IMR-90 (cell line): ENCODE results near the gene UBAC1. TPM values are rescaled to one million over a fixed set of nuclear protein-coding genes. Genes with fewer than 3 reads are reported as not detected.

Source experiments
- ATAC-seq: fragments of 200-7000 bp; cut with Tn5 transposase; 2 replicates; pipeline ENCODE4 v1.9.1; 2020; ENCODE audit warnings: low read depth, mild to moderate bottlenecking, moderate library complexity
- BruUV-seq: library from RNA; stranded (reverse); fragments of 400-500 nt; replicated peaks from 2 replicates; lab custom pipeline; 2021; lab: Mats Ljungman, UMichigan
- CTCF ChIA-PET: fragments of 300-600 bp; formaldehyde crosslinking; extraction: SDS; loops from one replicate; lab custom pipeline; 2021; ENCODE audit warnings: antibody characterized with exemption; lab: Yijun Ruan, JAX
- POLR2A ChIA-PET: fragments of 300-600 bp; sonication (Branson Sonifier 250); formaldehyde crosslinking; loops from one replicate; lab custom pipeline; 2022; ENCODE audit warnings: antibody characterized with exemption; ENCODE audit not compliant: unreplicated experiment; lab: Charles Lee
- DNase-seq: peaks from one replicate; pipeline ENCODE4 v3.0.0; 2013
- H2AFZ ChIP-seq: replicated peaks from 2 replicates; pipeline ENCODE3; 2013; ENCODE audit warnings: low read length, mild to moderate bottlenecking; ENCODE audit not compliant: poor library complexity
- H2AK5ac ChIP-seq: 2 replicates; pipeline ENCODE4 v1.6.1; 2013; ENCODE audit warnings: low read depth, low read length, inconsistent platforms
- H2AK9ac ChIP-seq: replicated peaks from 2 replicates; pipeline ENCODE3; 2013; ENCODE audit warnings: mild to moderate bottlenecking, low read depth, low read length, moderate library complexity; ENCODE audit not compliant: poor library complexity
- H2BK120ac ChIP-seq: 2 replicates; pipeline ENCODE4 v1.6.1; 2013; ENCODE audit warnings: low read depth, low read length, inconsistent platforms
- H2BK15ac ChIP-seq: 3 replicates; pipeline ENCODE4 v1.6.1; 2013; ENCODE audit warnings: low read depth, low read length, inconsistent platforms
- H2BK20ac ChIP-seq: 2 replicates; pipeline ENCODE4 v1.6.1; 2013; ENCODE audit warnings: low read depth, mild to moderate bottlenecking, inconsistent platforms, low read length, moderate library complexity
- H2BK5ac ChIP-seq: 2 replicates; pipeline ENCODE4 v1.6.1; 2013; ENCODE audit warnings: mild to moderate bottlenecking, low read depth, low read length, inconsistent platforms; ENCODE audit not compliant: poor library complexity, severe bottlenecking
- H3K14ac ChIP-seq: replicated peaks from 2 replicates; pipeline ENCODE4 v1.6.1; 2013; ENCODE audit warnings: low read depth, low read length, inconsistent platforms
- H3K18ac ChIP-seq: 2 replicates; pipeline ENCODE4 v1.6.1; 2013; ENCODE audit warnings: low read depth, low read length, control low read depth
- H3K23ac ChIP-seq: 2 replicates; pipeline ENCODE4 v1.6.1; 2013; ENCODE audit warnings: low read depth, low read length, inconsistent platforms
- H3K27ac ChIP-seq: 2 replicates; pipeline ENCODE4 v1.5.1; 2013; ENCODE audit warnings: mild to moderate bottlenecking, control low read depth, low read length; ENCODE audit not compliant: insufficient read depth
- H3K27me3 ChIP-seq: 2 replicates; pipeline ENCODE4 v1.6.1; 2013; ENCODE audit warnings: low read length; ENCODE audit not compliant: control insufficient read depth, insufficient read depth
- H3K36me3 ChIP-seq: 2 replicates; pipeline ENCODE4 v1.6.1; 2013; ENCODE audit warnings: low read length, mixed read lengths; ENCODE audit not compliant: control insufficient read depth, insufficient read depth
- H3K4ac ChIP-seq: 2 replicates; pipeline ENCODE4 v1.6.1; 2013; ENCODE audit warnings: low read depth, low read length, inconsistent platforms
- H3K4me1 ChIP-seq: 2 replicates; pipeline ENCODE4 v1.6.1; 2013; ENCODE audit warnings: low read length, mixed read lengths; ENCODE audit not compliant: control insufficient read depth, insufficient read depth
- H3K4me2 ChIP-seq: 2 replicates; pipeline ENCODE4 v1.6.1; 2013; ENCODE audit warnings: low read depth, mild to moderate bottlenecking, control low read depth, low read length, moderate library complexity
- H3K4me3 ChIP-seq: 2 replicates; pipeline ENCODE4 v1.5.1; 2013; ENCODE audit warnings: low read depth, mild to moderate bottlenecking, control low read depth, low read length, moderate library complexity; ENCODE audit not compliant: insufficient read depth
- H3K56ac ChIP-seq: 2 replicates; pipeline ENCODE4 v1.6.1; 2013; ENCODE audit warnings: low read length, inconsistent platforms; ENCODE audit not compliant: insufficient read depth; ENCODE audit errors: extremely low read depth
- H3K79me1 ChIP-seq, 2 experiments: 2 replicates each; pipeline ENCODE4 v1.6.1; 2013; ENCODE audit warnings: low read length in 2 of 2, inconsistent platforms in 1 of 2, low read depth in 1 of 2
- H3K9ac ChIP-seq: 2 replicates; pipeline ENCODE4 v1.6.1; 2013; ENCODE audit warnings: low read depth, low read length, control low read depth
- H3K9me1 ChIP-seq: 2 replicates; pipeline ENCODE4 v1.6.1; 2013; ENCODE audit warnings: low read length, inconsistent platforms; ENCODE audit not compliant: insufficient read depth
- H3K9me3 ChIP-seq: 2 replicates; pipeline ENCODE4 v1.6.1; 2013; ENCODE audit warnings: low read length; ENCODE audit not compliant: control insufficient read depth, insufficient read depth
- H4K20me1 ChIP-seq: 2 replicates; pipeline ENCODE4 v1.6.1; 2013; ENCODE audit warnings: low read length, inconsistent platforms; ENCODE audit not compliant: insufficient read depth
- H4K5ac ChIP-seq: 2 replicates; pipeline ENCODE4 v1.6.1; 2013; ENCODE audit warnings: mild to moderate bottlenecking, low read depth, low read length, control low read depth
- H4K8ac ChIP-seq, 2 experiments: 2 replicates each; pipeline ENCODE4 v1.6.1; 2013; ENCODE audit warnings: low read depth in 2 of 2, low read length in 2 of 2, control low read depth in 1 of 2, inconsistent platforms in 1 of 2
- H4K91ac ChIP-seq: 2 replicates; pipeline ENCODE4 v1.6.1; 2013; ENCODE audit warnings: low read depth, low read length, inconsistent platforms; ENCODE audit not compliant: insufficient read depth
- CHD1 ChIP-seq: IDR thresholded peaks from 2 replicates; pipeline ENCODE4 v1.6.1; 2012; ENCODE audit warnings: low read depth, low read length, improper control_type of control experiment
- MAFK ChIP-seq: IDR thresholded peaks from 2 replicates; pipeline ENCODE4 v1.6.1; 2012; ENCODE audit warnings: low read depth, low read length, improper control_type of control experiment
- NFE2L2 ChIP-seq: fragments of 150-350 bp; IDR thresholded peaks from 2 replicates; pipeline ENCODE4 v1.6.1; 2016; ENCODE audit warnings: low read depth, mild to moderate bottlenecking, low read length
- POLR2A ChIP-seq: IDR thresholded peaks from 2 replicates; pipeline ENCODE4 v1.6.1; 2012; ENCODE audit warnings: mild to moderate bottlenecking, low read depth, low read length
- RAD21 ChIP-seq: IDR thresholded peaks from 2 replicates; pipeline ENCODE4 v1.6.1; 2012; ENCODE audit warnings: low read length, improper control_type of control experiment
- RCOR1 ChIP-seq: IDR thresholded peaks from 2 replicates; pipeline ENCODE4 v1.6.1; 2012; ENCODE audit warnings: mild to moderate bottlenecking, low read length, improper control_type of control experiment; ENCODE audit not compliant: insufficient replicate concordance
- SMC3 ChIP-seq: fragments of 150-350 bp; IDR thresholded peaks from 2 replicates; pipeline ENCODE4 v1.6.1; 2016; ENCODE audit warnings: low read depth, mild to moderate bottlenecking, antibody characterized with exemption, low read length, moderate library complexity
- WGBS, 2 experiments: methylation state at CpG; one replicate each; pipeline versions ENCODE4 v1.1.5 to v1.1.7; 2013; ENCODE audit warnings: missing lambda C conversion rate in 2 of 2; ENCODE audit not compliant: insufficient read length in 1 of 2; ENCODE audit errors: extremely low coverage in 2 of 2; 5-methylcytosine and 5-hydroxymethylcytosine counted together
- dilution Hi-C: fragments of 300-500 bp; cut with HindIII; formaldehyde crosslinking; loops from one replicate; pipeline ENCODE4 v1.14.3; 2018; ENCODE audit warnings: low sequenced_read_pairs; ENCODE audit not compliant: unreplicated experiment
- in situ Hi-C: fragments of 300-500 bp; cut with MboI; formaldehyde crosslinking; loops from 3 replicates; pipeline ENCODE4 v1.14.3; 2019; ENCODE audit warnings: low sequenced_read_pairs, inconsistent platforms, mixed read lengths
- intact Hi-C: fragments of 100-400 bp; cut with micrococcal nuclease; formaldehyde crosslinking; loops from 2 replicates; pipeline ENCODE4 v1.10.0; 2022
- polyA plus RNA-seq, 3 experiments: library from polyadenylated mRNA; depleted of rRNA; stranded (reverse); fragments of >200 nt; gene quantifications; 2 replicates each; pipeline ENCODE4 v1.2.3, GENCODE V29; 2012; ENCODE audit warnings: low replicate concordance in 1 of 3
- total RNA-seq: library from RNA; depleted of rRNA; stranded (reverse); fragments of >200 nt; gene quantifications from 2 replicates; pipeline ENCODE4 v1.2.3, GENCODE V29; 2012
- TF ChIP-seq, protein P1 (sequence below): fragments of 150-350 bp; IDR thresholded peaks from 2 replicates; pipeline ENCODE4 v1.6.1; 2017; ENCODE audit warnings: mild to moderate bottlenecking, antibody characterized with exemption, low read length, low read depth
- TF ChIP-seq, protein P2 (sequence below): conservative IDR thresholded peaks from 2 replicates; pipeline ENCODE4 v1.5.1; 2012; ENCODE audit warnings: mild to moderate bottlenecking, low read depth, low read length, improper control_type of control experiment
- TF ChIP-seq, protein P3 (sequence below): fragments of 150-350 bp; IDR thresholded peaks from 2 replicates; pipeline ENCODE4 v1.6.1; 2016; ENCODE audit warnings: low read depth, mild to moderate bottlenecking, low read length, moderate library complexity, borderline replicate concordance

UBAC1 gene
- total and polyA plus RNA-seq, 2 of the 4 experiments (the other 2 are of a cell fraction): 25.3 to 33.9 TPM

DNA sequence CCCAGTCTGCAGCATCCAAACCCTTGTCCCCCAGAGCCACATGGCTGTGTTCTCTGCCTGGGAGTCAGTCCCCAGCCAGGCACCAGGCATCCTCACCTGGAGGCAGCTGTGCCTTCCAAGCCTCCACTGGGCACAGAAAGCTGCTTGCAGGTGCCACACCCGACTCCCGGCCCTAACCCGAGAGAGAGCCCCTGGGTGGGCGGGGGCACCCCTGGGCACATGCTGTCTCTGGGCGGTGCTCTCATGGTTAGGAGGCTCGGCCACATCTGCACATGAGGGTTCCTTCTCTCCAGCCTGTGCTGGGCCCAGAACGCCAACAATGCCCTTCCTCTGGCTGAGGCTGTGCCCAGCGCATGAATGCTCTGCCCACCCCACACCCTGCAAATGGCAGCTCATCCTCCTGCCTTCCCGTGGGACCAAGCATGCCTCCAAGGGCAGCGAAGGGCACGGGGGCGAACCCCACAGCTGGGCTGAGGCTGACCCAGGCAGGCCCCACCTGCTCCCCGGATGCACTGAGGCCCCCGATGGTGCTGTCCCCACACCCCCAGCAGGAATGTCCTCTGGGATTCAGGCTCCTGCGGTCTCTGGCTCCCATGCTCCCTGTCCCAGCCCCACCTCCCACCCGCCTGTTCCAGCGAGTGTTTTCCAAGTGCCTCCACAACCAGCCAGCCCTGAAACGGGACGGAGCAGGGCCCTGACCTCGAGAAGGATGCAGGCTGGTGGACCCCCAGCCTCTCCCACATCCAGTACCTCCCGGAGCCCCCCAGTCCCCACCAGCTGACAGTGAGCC, 31.3 kb downstream of the UBAC1 start (continued):
- TF ChIP-seq, protein P1, sequence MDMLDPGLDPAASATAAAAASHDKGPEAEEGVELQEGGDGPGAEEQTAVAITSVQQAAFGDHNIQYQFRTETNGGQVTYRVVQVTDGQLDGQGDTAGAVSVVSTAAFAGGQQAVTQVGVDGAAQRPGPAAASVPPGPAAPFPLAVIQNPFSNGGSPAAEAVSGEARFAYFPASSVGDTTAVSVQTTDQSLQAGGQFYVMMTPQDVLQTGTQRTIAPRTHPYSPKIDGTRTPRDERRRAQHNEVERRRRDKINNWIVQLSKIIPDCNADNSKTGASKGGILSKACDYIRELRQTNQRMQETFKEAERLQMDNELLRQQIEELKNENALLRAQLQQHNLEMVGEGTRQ: no peak

DNA sequence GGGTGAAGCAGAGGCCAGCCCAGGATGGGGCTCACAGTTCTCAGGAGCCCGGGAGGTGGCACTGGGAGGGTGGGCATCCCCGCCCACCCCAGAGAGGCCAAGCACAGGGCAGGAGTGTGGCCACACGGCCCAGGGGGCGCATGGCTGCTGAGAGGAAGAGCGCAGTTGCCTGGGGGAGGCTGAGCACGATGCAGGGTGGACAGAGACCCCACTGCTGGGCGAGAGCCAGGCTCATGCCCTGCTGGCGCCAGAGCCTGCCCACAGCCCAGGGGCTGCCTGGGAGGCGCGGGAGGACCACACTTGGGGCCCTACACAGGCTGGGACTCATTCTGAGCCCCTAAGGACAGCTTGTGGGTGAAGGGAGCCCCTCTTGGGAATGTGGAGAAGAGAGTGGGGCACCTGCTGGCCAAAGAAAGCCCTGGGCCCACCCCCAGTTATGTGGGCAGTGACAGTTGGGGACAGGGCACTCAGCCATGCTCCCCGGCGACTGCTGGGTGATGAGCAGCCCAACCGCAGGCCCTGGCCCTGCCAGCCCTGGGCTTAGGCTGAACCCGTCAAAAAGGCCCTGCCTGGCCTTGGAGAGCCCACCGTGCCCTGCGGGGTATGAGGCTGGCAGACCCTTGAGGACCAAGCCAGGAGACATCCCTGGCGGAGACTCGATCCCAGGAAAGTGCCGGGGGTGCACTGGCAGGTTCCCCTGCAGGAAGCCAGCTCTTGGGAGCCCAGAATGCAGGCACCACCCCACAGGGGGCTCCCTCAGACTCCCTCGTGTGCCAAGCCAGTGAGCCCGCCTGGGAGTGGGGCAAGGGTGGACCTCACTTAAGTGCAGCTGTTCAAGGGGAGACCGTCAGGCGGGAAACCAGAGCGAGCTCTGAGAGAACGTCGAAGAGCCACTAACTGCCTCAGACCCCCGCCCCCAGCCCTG, 32.2 kb downstream of the UBAC1 start:
- DNase-seq (no peak), ATAC-seq (no peak)
- no TSS peak for BruUV-seq
- Histone ChIP-seq H3K27me3 (no peaks in the 10 kb centered on the region), H2BK20ac (no peak overlapping the region), H3K4me1 (no peaks in the 10 kb centered on the region), H3K36me3 (peaks cover 27% of the 10 kb centered on the region), H4K5ac (no peak overlapping the region), H3K14ac (no peak overlapping the region), H2BK120ac (no peak overlapping the region), H3K4ac (no peak overlapping the region), H3K4me2 (no peak overlapping the region), H2AK5ac (no peak overlapping the region), H3K9me3 (no peaks in the 10 kb centered on the region), H4K8ac (no peak overlapping the region), H2BK5ac (no peak overlapping the region), H3K4me3 (no peak overlapping the region), H2AFZ (no peak overlapping the region), H4K20me1 (peaks cover 8% of the 10 kb centered on the region), H3K27ac (no peak overlapping the region), H4K91ac (no peak overlapping the region), H3K9me1 (peaks cover 8% of the 10 kb centered on the region; the same call in 1 of the 2 replicates), H3K56ac (no peak overlapping the region), H2BK15ac (no peak overlapping the region), H3K9ac (no peak overlapping the region), H3K79me1 (peaks cover 0 to 8% of the 10 kb centered on the region in 2 experiments; a peak in 1 of 4 replicates), H3K23ac (no peak overlapping the region), H3K18ac (no peak overlapping the region), H2AK9ac (no peak overlapping the region)
- CTCF ChIA-PET: no interaction called here
- in situ Hi-C loops (loop anchor here (25.0 kb wide), 1 partner anchor 317 kb away; a partner anchor contains a TSS), intact Hi-C loops (no loop called here), dilution Hi-C loops (no loop called here)
- POLR2A ChIA-PET: no interaction called here
- 94% methylated on average over 15 of the region's 27 CpGs; no CpG with 5 or more reads in 1 of the 2 experiments for WGBS, 2 experiments
- TF ChIP-seq, protein P2, sequence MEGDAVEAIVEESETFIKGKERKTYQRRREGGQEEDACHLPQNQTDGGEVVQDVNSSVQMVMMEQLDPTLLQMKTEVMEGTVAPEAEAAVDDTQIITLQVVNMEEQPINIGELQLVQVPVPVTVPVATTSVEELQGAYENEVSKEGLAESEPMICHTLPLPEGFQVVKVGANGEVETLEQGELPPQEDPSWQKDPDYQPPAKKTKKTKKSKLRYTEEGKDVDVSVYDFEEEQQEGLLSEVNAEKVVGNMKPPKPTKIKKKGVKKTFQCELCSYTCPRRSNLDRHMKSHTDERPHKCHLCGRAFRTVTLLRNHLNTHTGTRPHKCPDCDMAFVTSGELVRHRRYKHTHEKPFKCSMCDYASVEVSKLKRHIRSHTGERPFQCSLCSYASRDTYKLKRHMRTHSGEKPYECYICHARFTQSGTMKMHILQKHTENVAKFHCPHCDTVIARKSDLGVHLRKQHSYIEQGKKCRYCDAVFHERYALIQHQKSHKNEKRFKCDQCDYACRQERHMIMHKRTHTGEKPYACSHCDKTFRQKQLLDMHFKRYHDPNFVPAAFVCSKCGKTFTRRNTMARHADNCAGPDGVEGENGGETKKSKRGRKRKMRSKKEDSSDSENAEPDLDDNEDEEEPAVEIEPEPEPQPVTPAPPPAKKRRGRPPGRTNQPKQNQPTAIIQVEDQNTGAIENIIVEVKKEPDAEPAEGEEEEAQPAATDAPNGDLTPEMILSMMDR: no peak
- TF ChIP-seq SMC3 (no peak), NFE2L2 (no peak), MAFK (no peak), RAD21 (no peak), RCOR1 (no peak), CHD1 (no peak), POLR2A (no peak)
- TF ChIP-seq, protein P3, sequence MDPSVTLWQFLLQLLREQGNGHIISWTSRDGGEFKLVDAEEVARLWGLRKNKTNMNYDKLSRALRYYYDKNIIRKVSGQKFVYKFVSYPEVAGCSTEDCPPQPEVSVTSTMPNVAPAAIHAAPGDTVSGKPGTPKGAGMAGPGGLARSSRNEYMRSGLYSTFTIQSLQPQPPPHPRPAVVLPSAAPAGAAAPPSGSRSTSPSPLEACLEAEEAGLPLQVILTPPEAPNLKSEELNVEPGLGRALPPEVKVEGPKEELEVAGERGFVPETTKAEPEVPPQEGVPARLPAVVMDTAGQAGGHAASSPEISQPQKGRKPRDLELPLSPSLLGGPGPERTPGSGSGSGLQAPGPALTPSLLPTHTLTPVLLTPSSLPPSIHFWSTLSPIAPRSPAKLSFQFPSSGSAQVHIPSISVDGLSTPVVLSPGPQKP: no peak
